Measurements from ENCODE around the gene STK38.
A peak's percentile ranks its signal among the peaks of the same experiment; 100 is the strongest.

The STK38 gene

DNA sequence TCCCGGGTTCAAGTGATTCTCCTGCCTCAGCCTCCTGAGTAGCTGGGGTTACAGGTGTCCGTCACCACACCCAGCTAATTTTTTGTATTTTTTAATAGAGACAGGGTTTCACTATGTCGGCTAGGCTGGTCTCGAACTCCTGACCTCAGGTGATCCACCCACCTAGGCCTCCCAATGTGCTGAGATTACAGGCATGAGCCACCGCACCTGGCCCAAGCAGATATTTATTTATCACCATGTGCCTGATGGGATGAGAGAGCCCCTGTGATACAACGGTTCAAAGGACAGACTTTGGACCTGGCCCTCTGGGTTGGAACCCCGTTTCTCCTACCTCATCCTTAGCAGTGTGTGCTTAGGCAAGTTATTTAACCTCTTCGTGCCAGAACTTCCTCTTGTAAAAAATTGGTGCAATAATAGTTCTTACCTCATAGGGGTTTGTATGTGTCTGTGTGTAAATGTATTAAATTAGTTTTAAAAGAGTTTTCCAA lies 19.2 kb upstream of the STK38 start:
- no peak for DNase-seq (ENCODE audit: low read depth in 1 of 2, low spot score in 1 of 2)

DNA sequence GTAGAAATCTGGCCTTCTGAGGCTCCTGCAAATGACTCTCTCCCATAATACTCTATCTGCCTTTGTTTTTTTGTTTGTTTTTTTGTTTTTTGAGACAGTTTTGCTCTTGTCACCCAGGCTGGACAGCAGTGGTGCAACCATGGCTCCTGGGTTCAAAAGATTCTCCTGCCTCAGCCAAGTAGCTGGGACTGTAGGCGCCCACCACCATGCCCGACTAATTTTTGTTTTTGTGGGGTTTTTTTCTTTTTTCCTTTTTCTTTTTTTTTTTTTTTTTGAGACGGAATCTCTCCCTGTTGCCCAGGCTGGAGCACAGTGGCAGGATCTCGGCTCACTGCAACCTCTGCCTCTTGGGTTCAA lies 16.6 kb upstream of the STK38 start:
- DNase-seq (ENCODE audit: low read depth in 1 of 2, low spot score in 1 of 2): no peak

DNA sequence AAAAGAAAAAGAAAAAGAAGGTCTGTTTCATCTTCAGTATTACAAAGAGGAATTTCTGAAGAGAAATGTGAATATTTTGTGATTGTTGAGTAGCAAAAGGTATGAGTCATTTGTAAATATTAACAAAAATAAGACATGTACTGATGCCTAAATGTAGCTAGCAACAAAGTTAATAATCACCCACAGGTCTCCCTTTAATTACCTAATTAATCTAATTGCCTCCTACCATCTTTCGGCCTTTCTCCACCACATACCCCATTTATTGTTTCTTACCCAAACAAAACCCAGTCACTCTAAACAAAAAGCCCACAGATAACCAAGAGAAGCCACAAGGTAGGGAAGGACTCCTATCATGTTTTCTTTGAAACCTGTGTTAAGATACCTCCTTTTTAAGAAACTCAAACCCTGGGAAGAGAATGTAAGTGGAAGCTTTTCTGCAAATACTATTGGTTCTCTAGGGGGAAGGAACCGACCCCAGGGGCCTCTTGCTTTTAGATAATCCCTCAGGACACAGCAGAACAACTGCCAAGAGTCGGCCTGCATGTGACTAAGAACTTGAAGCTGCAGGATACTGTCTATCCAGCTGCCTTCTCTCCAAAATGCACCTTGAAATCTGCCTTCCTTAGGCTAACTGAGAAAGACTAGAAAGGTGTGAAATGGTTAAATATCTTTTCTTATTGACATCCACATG lies 16.1 kb upstream of the STK38 start:
- no peak for DNase-seq (ENCODE audit: low read depth in 1 of 2, low spot score in 1 of 2)

DNA sequence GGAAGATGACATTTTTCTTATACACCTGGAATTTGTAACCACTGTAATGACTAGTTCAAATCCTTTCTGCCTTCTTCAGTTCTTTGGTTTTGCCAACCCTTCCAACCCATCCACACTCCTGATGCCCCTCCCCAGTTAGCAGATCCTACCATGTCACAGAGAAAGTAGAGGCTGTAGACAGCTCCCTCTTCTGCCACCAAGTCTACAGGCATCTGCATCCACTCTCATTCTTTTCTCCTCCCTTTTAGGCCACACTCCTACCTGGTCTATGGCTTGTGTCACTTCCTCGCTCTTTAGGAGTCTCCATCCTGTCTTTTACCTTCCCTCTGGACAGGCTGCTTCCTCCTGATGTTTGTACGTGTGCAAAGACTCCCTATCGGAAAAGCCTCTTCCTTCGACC lies 13.5 kb upstream of the STK38 start:
- DNase-seq (ENCODE audit: low read depth in 1 of 2, low spot score in 1 of 2): no peak

DNA sequence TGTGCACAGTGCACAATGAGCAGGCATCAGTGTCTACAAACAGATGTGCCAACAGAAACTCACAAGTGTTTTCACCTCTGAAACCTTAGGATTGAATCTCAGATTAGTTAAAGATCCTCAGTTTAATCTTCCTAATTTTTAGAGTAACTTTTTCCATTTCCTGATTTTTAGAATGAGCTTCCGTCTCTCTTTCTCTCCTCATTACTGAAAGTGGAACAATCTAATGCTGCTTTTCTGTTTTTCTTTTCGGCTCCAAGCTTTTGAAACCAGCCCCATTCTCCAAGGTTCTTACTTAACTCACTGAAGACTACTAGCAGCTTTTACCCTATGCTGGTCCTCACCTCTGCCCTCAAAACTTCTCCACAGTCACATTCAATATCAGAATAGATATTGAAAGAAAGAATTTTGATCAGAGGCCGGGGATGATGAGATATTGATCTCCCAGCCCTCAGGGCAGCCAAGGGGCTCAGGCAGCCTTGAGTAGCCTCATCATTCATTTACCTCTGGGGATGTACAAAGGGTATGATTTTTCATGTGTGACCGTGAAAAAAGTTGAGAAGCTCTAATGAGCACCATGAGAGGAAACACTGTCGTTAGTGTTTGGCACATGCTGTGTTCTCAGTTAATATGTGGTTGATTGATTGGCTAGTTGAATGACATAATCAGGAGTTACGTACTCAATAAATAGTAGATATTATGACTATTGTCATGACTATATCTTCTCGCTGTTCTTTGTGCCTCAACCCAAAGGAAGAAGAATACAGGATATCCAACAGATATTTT lies 11.9 kb upstream of the STK38 start:
- no peak for DNase-seq (ENCODE audit: low read depth in 1 of 2, low spot score in 1 of 2)

DNA sequence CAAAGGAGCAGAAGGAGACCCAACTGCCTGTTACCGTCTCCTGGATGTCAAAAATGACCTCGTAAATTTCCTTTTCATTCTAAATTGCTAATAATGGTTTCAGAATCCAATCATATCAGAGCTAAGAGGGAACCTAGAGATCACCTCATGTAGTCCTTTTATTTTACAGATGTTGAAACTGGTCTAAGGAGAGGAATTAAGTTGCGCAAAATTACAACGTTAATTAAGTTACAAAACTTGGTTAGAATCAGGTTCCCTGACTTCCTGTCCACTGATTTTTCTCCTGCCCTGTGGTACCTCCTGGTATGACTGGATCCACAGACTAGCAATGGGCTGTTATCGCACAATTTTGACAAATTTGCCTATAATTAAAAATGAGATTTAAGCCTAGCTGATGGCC lies 9.0 kb upstream of the STK38 start:
- no peak for DNase-seq (ENCODE audit: low read depth in 1 of 2, low spot score in 1 of 2)

DNA sequence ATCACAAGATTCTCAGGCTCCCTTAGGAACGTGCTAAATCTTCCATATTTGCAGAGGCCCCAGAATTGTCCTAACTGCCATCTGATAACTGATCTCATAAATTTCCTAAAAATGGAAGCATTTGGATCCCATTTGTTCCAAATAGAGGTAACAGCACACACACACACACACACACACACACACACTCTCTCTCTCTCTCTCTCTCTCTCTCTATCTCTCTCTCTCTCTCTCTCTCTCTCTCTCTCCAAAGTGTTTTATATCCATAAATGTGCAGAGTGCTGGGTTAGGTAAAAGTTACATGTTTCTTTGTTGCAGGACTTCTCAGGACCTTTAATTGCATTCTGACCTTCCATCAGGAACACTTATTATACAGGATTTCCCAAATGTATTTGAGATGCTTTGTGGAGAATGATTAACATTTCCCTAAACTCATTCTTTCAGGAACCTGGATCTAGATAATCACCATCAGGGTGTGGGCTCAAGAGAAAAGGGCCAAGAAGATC lies 8.5 kb upstream of the STK38 start:
- no peak for DNase-seq (ENCODE audit: low read depth in 1 of 2, low spot score in 1 of 2)

DNA sequence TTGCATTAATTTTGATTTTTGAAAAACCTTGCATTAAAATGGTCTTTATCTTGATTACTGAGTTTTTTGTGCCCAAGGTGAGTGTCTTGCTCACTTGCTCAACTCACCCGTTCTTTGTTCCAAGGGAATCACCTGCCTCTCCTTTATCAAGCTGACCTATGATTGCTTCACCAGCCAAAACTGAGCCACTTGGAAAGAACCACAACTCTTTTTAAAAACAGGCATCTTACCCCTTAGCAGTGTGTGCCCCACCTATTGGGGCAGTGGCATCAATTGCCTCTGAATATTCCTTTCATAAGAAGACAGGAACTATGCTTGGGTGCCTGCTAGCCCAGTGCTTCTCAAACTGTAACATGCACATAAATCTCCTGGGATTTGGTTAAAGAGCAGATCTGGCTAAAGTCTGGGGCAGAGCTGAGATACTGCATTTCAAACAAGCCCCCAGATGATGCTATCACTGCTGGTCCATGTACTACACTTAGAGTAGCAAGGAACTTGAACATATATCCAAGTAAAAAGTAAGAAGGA lies 3.3 kb upstream of the STK38 start:
- no peak for DNase-seq (ENCODE audit: low read depth in 1 of 2, low spot score in 1 of 2)

DNA sequence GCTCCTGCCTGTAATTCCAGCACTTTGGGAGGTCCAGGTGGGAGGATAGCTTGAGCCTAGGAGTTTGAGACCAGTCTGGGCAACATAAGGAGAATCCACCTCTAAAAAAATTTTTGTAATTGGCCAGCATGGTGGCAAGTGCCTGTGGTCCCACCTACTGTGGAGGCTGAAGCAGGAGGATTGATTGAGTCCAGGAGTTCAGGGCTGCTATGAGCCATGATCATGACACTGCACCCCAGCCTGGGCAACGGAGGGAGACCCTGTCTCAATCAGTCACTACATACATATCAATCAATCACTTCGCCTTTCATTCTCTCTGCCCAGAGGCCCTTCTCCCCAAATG lies 1.1 kb upstream of the STK38 start:
- DNase-seq (ENCODE audit: low read depth in 1 of 2, low spot score in 1 of 2): no peak

DNA sequence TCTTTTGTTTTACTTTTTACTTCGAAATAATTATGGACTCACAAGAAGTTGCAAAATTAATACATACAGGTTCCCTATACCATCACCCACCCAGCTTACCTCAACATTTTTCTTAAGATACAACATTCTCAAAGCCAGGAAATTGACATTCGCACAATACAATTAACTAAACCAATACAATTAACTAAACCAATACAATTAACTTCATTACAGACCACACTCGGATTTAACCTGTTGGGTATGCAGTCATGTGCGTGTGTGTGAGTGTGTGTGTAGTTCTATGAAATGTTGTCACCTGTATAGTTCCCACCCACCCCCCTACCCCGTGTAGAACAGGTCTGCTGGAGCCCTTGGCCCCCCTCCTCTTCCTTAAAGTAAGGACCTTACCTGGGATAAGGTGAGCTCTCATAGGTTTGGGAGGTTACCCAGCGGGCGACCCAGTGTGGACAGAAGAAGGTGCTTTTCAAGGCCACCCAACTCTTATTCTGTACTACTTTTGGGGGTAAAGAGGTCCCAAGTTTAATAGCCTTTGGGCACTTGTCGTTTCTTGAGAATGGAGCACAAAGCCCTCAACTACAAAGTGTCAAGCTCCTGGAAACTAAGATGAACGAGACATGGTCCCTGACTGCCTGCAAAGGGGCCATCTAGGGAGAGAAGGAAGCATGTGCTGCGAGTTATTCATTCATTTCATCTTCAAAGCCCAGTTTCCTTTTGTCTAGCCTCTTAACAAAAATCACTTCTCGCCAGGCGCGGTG lies 544 bp upstream of the STK38 start:
- no peak for DNase-seq (ENCODE audit: low read depth in 1 of 2, low spot score in 1 of 2)

DNA sequence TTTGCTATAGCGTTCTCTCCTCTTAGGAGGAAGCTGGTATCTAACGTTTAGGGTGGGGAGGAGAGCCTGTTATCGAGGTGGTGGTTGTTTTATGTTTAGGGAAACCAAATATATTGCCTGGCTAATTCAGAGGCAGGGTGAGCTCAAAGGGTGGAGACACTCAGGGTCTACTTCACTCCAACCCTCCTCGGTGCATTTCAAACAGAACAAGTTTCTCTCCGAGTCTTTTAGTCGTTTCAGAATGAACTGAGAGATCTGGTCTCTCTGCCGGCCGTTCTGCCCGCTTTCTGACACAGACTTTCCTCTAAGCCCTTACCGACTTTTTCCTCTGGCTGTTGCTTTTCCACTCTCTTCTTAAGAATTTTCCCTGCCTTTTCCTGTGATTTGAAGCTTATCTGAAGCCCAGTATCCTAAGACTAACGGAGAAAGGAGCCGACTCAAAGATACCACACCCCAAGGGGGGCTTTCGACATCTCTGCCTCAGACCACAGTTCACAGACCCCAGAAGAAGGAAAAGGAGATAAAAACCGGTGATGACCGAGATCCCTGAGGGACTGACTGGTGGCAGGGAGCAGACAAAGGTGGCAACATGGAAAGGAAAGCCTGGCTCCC lies 865 bp downstream of the STK38 start:
- no peak for DNase-seq (ENCODE audit: low read depth in 1 of 2, low spot score in 1 of 2)

DNA sequence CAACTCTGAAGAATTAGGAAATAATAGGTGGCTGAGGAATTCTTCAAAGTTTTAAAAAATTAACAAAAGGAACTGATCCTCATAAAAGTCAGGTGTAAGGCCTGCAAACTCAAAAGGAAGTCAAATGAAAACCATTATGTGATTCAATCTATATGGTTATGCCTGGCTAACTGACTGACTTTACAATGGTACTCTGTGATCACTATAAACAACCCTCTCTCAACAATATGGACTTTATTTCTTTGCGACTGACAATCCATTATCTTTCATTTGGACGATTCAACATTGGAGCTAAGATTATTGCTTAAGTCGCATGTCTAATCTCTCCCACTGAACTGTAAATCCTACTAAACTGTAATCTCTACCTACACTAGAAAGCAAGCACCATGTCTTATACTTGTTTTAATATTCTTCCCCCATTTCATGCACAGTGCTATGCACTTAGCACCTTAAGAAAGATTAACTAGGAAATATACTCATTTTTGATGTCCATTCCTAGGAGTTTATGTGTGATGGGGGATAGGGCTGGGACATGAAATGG lies 1.4 kb downstream of the STK38 start:
- no peak for DNase-seq (ENCODE audit: low read depth in 1 of 2, low spot score in 1 of 2)

DNA sequence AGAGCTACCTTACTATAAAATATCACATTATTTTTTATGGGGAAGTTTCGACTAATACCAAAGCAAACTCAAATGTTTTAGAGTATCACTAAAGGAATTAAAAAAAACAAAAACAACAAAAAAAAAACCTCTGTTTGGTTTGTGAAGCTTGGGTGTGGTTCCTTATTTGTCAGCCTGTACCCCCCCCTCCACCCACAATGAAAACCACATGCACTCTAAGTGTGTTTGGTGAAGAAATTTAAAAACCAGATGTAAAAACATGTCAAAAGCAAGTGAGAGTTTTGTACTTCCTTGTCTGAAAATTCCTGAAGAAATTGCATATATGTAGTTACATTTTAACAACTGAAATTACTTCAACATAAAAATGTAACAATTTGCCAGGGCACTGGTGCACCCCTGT lies 3.1 kb downstream of the STK38 start:
- peak in 1 of 2 donors; percentile 13 for DNase-seq (ENCODE audit: low read depth in 1 of 2, low spot score in 1 of 2)

DNA sequence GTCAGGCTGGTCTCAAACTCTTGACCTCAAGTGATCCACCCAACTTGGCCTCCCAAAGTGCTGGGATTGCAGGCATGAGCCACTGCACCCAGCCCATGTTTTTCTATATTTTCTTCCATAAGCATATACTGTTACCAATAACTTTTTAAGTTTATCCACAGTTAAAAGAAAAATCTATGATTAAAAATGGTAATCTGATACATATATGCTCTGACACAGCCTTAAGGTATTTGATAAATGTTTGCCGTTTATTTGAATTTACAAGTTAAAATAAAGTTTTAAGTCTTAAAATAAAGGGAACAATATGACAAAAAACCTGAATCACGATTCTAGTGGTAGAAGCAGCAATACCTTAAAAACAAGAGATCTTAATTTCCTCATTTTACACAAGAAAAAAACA lies 5.2 kb downstream of the STK38 start:
- no peak for DNase-seq (ENCODE audit: low read depth in 1 of 2, low spot score in 1 of 2)

DNA sequence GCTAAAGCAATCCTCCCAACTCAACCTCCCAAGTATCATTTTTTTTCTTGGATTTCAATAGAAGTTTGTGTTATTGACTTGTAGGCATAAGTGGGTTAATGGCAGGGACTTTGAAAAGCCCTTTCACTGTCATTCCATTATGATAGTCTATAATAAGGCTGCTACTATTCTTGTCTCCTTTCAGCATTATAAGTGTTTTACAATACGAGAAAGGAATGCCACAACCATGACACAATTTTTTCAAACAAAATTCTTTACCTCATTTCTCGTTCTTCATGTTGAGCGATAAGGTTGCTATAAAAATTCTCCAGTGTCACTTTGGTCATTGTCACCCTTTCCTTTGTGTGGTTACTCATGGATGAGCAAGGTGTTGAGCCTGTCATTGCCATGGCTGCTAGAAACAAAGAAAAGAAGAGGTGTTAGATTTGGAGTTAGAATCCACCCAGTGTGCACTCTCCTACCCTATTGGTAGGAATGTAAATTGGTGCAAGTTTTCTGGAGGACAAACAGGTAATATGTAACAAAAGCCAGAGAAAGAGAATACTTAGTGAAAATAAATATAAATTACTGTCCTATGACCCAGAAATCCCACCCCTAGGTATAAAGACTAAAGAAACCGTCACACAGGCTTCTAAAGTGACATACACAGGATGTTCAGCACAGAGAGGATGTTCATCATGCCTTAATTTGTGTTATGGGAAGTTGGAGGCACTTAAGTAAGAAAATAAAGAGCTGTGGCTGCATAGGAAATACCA lies 7.3 kb downstream of the STK38 start:
- DNase-seq (ENCODE audit: low read depth in 1 of 2, low spot score in 1 of 2): no peak

DNA sequence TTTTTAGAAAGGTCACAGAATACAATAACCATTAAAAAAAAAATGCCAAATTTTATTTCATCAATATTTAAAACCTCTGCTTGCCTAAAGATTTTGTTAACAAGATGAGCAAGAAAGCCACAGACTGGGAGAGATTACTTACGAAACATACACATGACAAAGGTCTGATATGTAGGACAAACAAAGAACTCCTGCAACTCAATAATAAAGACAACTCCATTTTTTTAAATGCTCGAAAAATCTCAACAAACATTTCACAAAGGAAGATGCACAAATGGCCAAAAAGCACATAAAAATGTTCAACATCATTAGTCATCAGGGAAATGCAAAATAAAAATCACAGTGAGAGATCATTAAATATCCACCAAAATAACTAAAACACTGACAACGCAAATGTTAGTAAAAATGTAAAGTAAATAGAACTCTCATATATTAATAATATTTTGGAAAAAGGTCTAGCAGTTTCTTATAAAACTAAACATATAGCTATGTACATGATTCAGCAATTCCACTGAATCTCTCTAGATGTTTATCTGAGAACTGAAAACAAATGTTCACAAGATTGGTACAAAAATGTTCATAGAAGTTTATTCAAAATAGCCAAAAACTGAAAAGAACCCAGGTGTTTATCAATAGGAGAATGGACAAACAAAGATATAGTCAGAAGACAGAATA lies 10.3 kb downstream of the STK38 start:
- no peak for DNase-seq (ENCODE audit: low read depth in 1 of 2, low spot score in 1 of 2)

DNA sequence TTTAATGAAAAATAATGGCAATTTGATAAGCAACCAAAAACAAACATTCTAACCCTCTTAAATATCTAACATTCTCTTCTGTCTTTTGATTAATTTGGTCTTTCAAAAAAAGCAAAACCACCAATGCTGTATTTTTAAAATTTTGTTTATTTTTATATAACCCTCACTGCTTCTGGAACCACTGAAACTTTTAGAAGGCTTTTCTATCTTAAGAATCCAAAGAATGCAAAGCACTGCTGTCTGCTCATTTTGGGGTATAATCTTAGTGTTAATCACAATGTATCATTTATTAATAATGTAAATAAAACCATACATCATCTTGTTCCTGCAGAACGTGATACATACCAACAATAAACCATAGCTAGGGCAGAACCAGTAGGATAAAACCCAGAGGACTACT lies 14.0 kb downstream of the STK38 start:
- no peak for DNase-seq (ENCODE audit: low read depth in 1 of 2, low spot score in 1 of 2)

DNA sequence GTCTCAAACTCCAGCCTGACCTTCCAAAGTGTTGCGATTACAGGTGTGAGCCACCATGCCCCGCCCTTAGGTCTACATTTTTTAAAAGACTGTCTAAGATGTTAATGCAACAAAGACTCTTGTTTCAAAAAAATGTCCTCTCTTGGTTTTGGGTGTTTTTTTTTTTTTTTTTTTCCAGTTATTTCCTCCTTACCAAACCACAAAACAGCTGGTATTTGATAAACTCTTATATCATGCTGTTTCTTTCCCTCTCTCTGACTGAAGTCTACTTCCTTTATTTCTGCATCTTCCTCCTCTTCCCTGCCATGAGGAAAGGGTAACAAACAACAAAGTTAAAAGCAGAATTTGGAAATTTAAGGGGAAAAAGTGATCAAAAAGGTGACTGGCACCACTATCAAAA lies 21.2 kb downstream of the STK38 start:
- DNase-seq (ENCODE audit: low read depth in 1 of 2, low spot score in 1 of 2): no peak

DNA sequence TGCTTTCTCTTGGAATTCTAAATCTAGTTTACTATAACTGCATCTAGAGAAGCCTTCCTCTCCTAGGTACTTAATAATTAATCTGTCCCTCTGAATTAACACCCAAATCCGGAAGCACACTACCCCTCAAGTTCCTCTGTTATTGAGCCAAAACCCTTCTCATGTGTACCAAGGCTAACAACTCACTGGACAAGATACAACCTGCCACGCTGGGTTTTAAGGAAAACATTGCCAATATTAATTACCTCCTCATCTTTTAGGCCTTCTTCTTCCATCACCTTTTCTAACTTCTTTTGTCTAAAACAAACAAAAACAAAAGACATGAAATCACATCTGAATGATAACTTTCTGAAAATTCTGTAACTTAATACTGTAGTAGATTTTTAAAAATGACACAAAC lies 21.9 kb downstream of the STK38 start:
- DNase-seq (ENCODE audit: low read depth in 1 of 2, low spot score in 1 of 2): no peak

DNA sequence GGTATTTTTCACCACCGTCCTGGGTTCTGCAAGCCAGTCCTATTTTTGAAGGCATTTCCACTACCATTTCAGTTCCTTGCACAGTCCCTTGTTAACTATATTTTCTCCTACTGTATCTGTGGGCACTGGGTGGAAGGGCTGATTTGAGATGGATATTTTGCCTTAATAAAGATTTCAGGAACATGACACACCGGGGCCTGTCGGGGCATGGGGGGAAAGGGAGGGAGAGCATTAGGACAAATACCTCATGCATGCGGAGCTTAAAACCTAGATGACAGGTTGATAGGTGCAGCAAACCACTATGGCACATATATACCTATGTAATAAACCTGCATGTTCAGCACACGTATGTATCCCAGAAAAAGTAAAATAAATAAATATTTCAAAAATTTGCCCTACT lies 22.4 kb downstream of the STK38 start:
- no peak for DNase-seq (ENCODE audit: low read depth in 1 of 2, low spot score in 1 of 2)
